ENCODE measurements around the gene TMEM132D.
A peak's percentile ranks its signal among the peaks of the same experiment; 100 is the strongest.

Gene TMEM132D

GRCh38 chr12:129826273-129826672 lies 77.6 kb downstream of the TMEM132D start:
- DNase-seq = peak in 1 of 58 donors; percentile 5

GRCh38 chr12:129825316-129825715 lies 78.5 kb downstream of the TMEM132D start:
- no peak for DNase-seq

GRCh38 chr12:129821964-129822363 lies 81.9 kb downstream of the TMEM132D start:
- no peak for DNase-seq

- no peak for DNase-seq
These were observed 84.4 kb downstream of the TMEM132D start for GRCh38 chr12:129819391-129819790.

GRCh38 chr12:129815846-129816245 lies 88.0 kb downstream of the TMEM132D start:
- DNase-seq = no peak

GRCh38 chr12:129811963-129812362 lies 91.9 kb downstream of the TMEM132D start:
- no peak for DNase-seq

GRCh38 chr12:129807136-129807535 lies 96.7 kb downstream of the TMEM132D start:
- no peak for DNase-seq

- DNase-seq = no peak
These were observed 112.4 kb downstream of the TMEM132D start for GRCh38 chr12:129791396-129791795.

GRCh38 chr12:129790930-129791329 lies 112.9 kb downstream of the TMEM132D start:
- no peak for DNase-seq

- DNase-seq = no peak
These were observed 113.5 kb downstream of the TMEM132D start for GRCh38 chr12:129790331-129790730.

GRCh38 chr12:129789921-129790320 lies 113.9 kb downstream of the TMEM132D start:
- no peak for DNase-seq

- peak in 1 of 58 donors; percentile 5 for DNase-seq
These were observed 115.2 kb downstream of the TMEM132D start for GRCh38 chr12:129788506-129789084.

- DNase-seq = no peak
These were observed 123.8 kb downstream of the TMEM132D start for GRCh38 chr12:129779989-129780388.

- no peak for DNase-seq
These were observed 124.8 kb downstream of the TMEM132D start for GRCh38 chr12:129779033-129779432.

- DNase-seq = no peak
These were observed 126.7 kb downstream of the TMEM132D start for GRCh38 chr12:129776977-129777667.

- DNase-seq = peak in 2 of 58 donors; percentile 7 to 10
These were observed 131.0 kb downstream of the TMEM132D start for GRCh38 chr12:129772501-129773493.

- no peak for DNase-seq
These were observed 132.6 kb downstream of the TMEM132D start for GRCh38 chr12:129771238-129771637.

- DNase-seq = no peak
These were observed 138.1 kb downstream of the TMEM132D start for GRCh38 chr12:129765719-129766118.

GRCh38 chr12:129762436-129762835 lies 141.4 kb downstream of the TMEM132D start:
- DNase-seq = peak in 1 of 58 donors; percentile 38

GRCh38 chr12:129753586-129753985 lies 150.2 kb downstream of the TMEM132D start:
- no peak for DNase-seq

- no peak for DNase-seq
These were observed 153.4 kb downstream of the TMEM132D start for GRCh38 chr12:129750421-129750820.

- DNase-seq = no peak
These were observed 157.5 kb downstream of the TMEM132D start for GRCh38 chr12:129746318-129746717.
